Karpas-422 (cell line): Measurements from ENCODE around the gene ADIPOQ. TPM values are rescaled to one million over a fixed set of nuclear protein-coding genes. Genes with fewer than 3 reads are reported as not detected.
"Not testable (repeated sequence)": the region's sequence is repeated elsewhere in the genome, so short reads cannot be mapped to it uniquely, and the experiment has no call there.

ENCODE experiments used
- DNase-seq: peaks from one replicate; pipeline ENCODE4 v3.0.0-alpha.2; 2015
- H2AFZ ChIP-seq: fragments of 200-600 bp; sonication (generic); 2 replicates; pipeline ENCODE4 v1.6.1; 2014; ENCODE audit warnings: antibody characterized with exemption, low read length, mixed read lengths
- H3K27ac ChIP-seq: fragments of 200-600 bp; sonication (generic); 2 replicates; pipeline ENCODE4 v1.5.1; 2014; ENCODE audit warnings: mild to moderate bottlenecking, low read length, moderate library complexity
- H3K27me3 ChIP-seq: fragments of 200-600 bp; sonication (generic); 2 replicates; pipeline ENCODE4 v1.6.1; 2014; ENCODE audit warnings: low read length, mixed read lengths
- H3K36me3 ChIP-seq: fragments of 200-600 bp; sonication (generic); 2 replicates; pipeline ENCODE4 v1.6.1; 2014; ENCODE audit warnings: low read length, mixed read lengths; ENCODE audit not compliant: insufficient read depth
- H3K4me1 ChIP-seq: fragments of 200-600 bp; sonication (generic); 2 replicates; pipeline ENCODE4 v1.6.1; 2014; ENCODE audit warnings: mild to moderate bottlenecking, low read length, mixed read lengths
- H3K4me2 ChIP-seq: fragments of 200-600 bp; sonication (generic); 2 replicates; pipeline ENCODE4 v1.6.1; 2014; ENCODE audit warnings: low read length, low read depth, mild to moderate bottlenecking; ENCODE audit not compliant: poor library complexity, severe bottlenecking
- H3K4me3 ChIP-seq: fragments of 200-600 bp; sonication (generic); 2 replicates; pipeline ENCODE4 v1.5.1; 2014; ENCODE audit warnings: mild to moderate bottlenecking, antibody characterized with exemption, low read length, mixed read lengths
- H3K79me2 ChIP-seq: fragments of 200-600 bp; sonication (generic); 2 replicates; pipeline ENCODE4 v1.6.1; 2014; ENCODE audit warnings: mild to moderate bottlenecking, low read length, mixed read lengths
- H3K9ac ChIP-seq: fragments of 200-600 bp; sonication (generic); 2 replicates; pipeline ENCODE4 v1.6.0; 2014; ENCODE audit warnings: low read length
- H3K9me2 ChIP-seq: fragments of 200-600 bp; sonication (generic), shearing (Covaris generic); replicated peaks from 2 replicates; pipeline ENCODE4 v1.6.0; 2014; ENCODE audit warnings: mild to moderate bottlenecking, low read length, moderate library complexity; ENCODE audit not compliant: insufficient read depth
- H3K9me3 ChIP-seq: fragments of 300-700, 200-600 bp; sonication (generic); 2 replicates; pipeline ENCODE4 v1.6.1; 2014; ENCODE audit warnings: low read length, mixed read lengths
- H4K20me1 ChIP-seq: fragments of 200-600 bp; sonication (generic); 2 replicates; pipeline ENCODE4 v1.6.1; 2014; ENCODE audit warnings: mild to moderate bottlenecking, antibody characterized with exemption, low read length, low read depth; ENCODE audit not compliant: insufficient read depth
- total RNA-seq: library from RNA; depleted of rRNA; stranded (reverse); fragments of >200 nt; shearing (Covaris generic); gene quantifications from 2 replicates; pipeline ENCODE4 v1.2.3, GENCODE V29; 2014; ENCODE audit warnings: low replicate concordance

ADIPOQ gene
- total RNA-seq, 1 experiment from 2014 or later: not detected

DNA sequence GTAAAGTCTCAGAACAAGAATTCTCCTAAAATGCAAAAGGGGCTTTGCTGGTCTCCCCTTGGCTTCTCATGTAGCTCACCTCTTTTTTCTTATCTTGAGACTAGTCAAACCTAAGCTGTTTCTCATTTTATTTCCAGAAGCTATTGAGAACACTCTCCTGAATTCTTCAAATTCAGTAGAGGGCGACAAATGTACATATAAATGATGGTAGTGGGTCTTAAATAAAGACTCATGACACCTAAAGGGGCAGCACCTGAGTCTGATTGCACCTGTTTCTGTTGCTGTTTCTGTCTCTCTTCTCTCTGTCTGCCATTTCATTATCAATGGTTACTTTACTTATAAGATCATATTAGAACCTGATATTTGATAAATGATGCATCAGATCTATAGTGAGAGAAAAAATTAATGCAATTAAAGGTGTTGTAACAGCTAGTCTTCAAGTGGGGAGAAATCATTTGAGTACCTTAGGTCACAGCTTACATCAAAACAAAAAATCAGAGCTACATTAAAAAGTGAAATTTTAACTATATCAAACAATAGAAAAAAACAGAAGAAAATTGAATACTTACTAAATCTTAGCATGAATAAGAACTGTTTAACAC lies 7.0 kb downstream of the ADIPOQ start:
- peak; percentile 89 for DNase-seq

GRCh38 chr3:186851835-186852234 lies 9.3 kb downstream of the ADIPOQ start:
- not testable (repeated sequence) for DNase-seq

More for the DNA sequence above, 7.0 kb downstream of the ADIPOQ start:
- Histone ChIP-seq H2AFZ (no peak overlapping the region), H3K36me3 (no peaks in the 10 kb centered on the region), H3K9me3 (no peaks in the 10 kb centered on the region), H3K9me2 (no peaks in the 10 kb centered on the region), H3K4me2 (no peak overlapping the region), H3K4me1 (peaks cover 3% of the 10 kb centered on the region; the same call in 1 of the 2 replicates), H3K27ac (no peak overlapping the region), H3K79me2 (no peaks in the 10 kb centered on the region), H3K9ac (no peak overlapping the region), H4K20me1 (no peaks in the 10 kb centered on the region), H3K27me3 (no peaks in the 10 kb centered on the region), H3K4me3 (no peak overlapping the region)

GRCh38 chr3:186852994-186853393 lies 10.5 kb downstream of the ADIPOQ start:
- Histone ChIP-seq H3K9ac (no peak overlapping the region), H3K27ac (no peak overlapping the region), H2AFZ (no peak overlapping the region), H3K27me3 (no peaks in the 10 kb centered on the region), H3K36me3 (no peaks in the 10 kb centered on the region), H3K4me1 (peaks cover 3% of the 10 kb centered on the region; the same call in 1 of the 2 replicates), H3K9me2 (no peaks in the 10 kb centered on the region), H4K20me1 (no peaks in the 10 kb centered on the region), H3K4me3 (no peak overlapping the region), H3K4me2 (no peak overlapping the region), H3K9me3 (no peaks in the 10 kb centered on the region), H3K79me2 (no peaks in the 10 kb centered on the region)
- no peak for DNase-seq

More at GRCh38 chr3:186851835-186852234, 9.3 kb downstream of the ADIPOQ start:
- not testable (repeated sequence) for H3K9ac ChIP-seq, H3K4me1 ChIP-seq, H3K79me2 ChIP-seq, H3K9me2 ChIP-seq, H3K27me3 ChIP-seq, H2AFZ ChIP-seq, H3K9me3 ChIP-seq, H3K27ac ChIP-seq, H3K4me3 ChIP-seq, H3K4me2 ChIP-seq, H3K36me3 ChIP-seq, H4K20me1 ChIP-seq

DNA sequence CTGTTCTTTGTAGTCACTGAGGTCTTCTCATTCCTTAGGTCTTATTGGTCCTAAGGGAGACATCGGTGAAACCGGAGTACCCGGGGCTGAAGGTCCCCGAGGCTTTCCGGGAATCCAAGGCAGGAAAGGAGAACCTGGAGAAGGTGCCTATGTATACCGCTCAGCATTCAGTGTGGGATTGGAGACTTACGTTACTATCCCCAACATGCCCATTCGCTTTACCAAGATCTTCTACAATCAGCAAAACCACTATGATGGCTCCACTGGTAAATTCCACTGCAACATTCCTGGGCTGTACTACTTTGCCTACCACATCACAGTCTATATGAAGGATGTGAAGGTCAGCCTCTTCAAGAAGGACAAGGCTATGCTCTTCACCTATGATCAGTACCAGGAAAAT lies 11.6 kb downstream of the ADIPOQ start:
- Histone ChIP-seq H3K27me3 (no peaks in the 10 kb centered on the region), H3K4me1 (peaks cover 1% of the 10 kb centered on the region; the same call in 1 of the 2 replicates), H2AFZ (no peak overlapping the region), H3K79me2 (no peaks in the 10 kb centered on the region), H3K4me2 (no peak overlapping the region), H3K9me2 (no peaks in the 10 kb centered on the region), H3K36me3 (no peaks in the 10 kb centered on the region), H3K9ac (no peak overlapping the region), H3K9me3 (no peaks in the 10 kb centered on the region), H3K27ac (no peak overlapping the region), H3K4me3 (no peak overlapping the region), H4K20me1 (no peaks in the 10 kb centered on the region)
- no peak for DNase-seq

GRCh38 chr3:186854954-186855353 lies 12.4 kb downstream of the ADIPOQ start:
- Histone ChIP-seq H3K4me3 (no peak overlapping the region), H3K27ac (no peak overlapping the region), H4K20me1 (no peaks in the 10 kb centered on the region), H3K36me3 (no peaks in the 10 kb centered on the region), H3K9me2 (no peaks in the 10 kb centered on the region), H3K4me2 (no peak overlapping the region), H3K27me3 (no peaks in the 10 kb centered on the region), H2AFZ (no peak overlapping the region), H3K4me1 (no peaks in the 10 kb centered on the region), H3K9me3 (no peaks in the 10 kb centered on the region), H3K9ac (no peak overlapping the region), H3K79me2 (no peaks in the 10 kb centered on the region)
- no peak for DNase-seq

GRCh38 chr3:186857743-186858142 lies 15.2 kb downstream of the ADIPOQ start:
- H3K9ac ChIP-seq: no peak overlapping the region
- no peaks in the 10 kb centered on the region for H3K4me1 ChIP-seq

GRCh38 chr3:186865215-186865853 lies 22.8 kb downstream of the ADIPOQ start:
- H3K9ac ChIP-seq, H3K4me2 ChIP-seq, H3K79me2 ChIP-seq, H3K36me3 ChIP-seq, H3K4me1 ChIP-seq, DNase-seq, H3K27me3 ChIP-seq, H4K20me1 ChIP-seq, H2AFZ ChIP-seq, H3K9me2 ChIP-seq, H3K4me3 ChIP-seq, H3K9me3 ChIP-seq, H3K27ac ChIP-seq: not testable (repeated sequence)

More at GRCh38 chr3:186857743-186858142, 15.2 kb downstream of the ADIPOQ start:
- Histone ChIP-seq H3K4me3 (no peak overlapping the region), H3K27ac (no peak overlapping the region), H3K4me2 (no peak overlapping the region), H4K20me1 (no peaks in the 10 kb centered on the region), H2AFZ (no peak overlapping the region), H3K36me3 (no peaks in the 10 kb centered on the region), H3K9me2 (no peaks in the 10 kb centered on the region), H3K79me2 (no peaks in the 10 kb centered on the region), H3K9me3 (no peaks in the 10 kb centered on the region), H3K27me3 (no peaks in the 10 kb centered on the region)
- DNase-seq: no peak

DNA sequence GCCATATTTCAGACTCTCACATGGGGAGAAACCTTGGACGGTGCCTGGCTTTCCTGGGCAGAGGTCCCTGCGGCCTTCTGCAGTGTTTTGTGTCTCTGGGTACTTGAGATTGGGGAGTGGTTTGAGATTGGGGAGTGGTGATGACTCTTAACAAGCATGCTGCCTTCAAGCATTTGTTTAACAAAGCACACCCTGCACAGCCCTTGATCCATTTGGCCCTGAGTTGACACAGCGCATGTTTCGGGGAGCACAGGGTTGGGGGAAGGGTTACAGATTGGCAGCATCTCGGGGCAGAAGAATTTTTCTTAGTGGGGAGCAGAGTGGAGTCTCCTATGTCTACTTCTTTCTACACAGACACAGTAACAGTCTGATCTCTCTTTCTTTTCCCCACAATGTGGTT lies 23.6 kb downstream of the ADIPOQ start:
- H3K4me1 ChIP-seq, H3K27ac ChIP-seq, H3K4me3 ChIP-seq, H4K20me1 ChIP-seq, H3K79me2 ChIP-seq, H3K4me2 ChIP-seq, H2AFZ ChIP-seq, H3K9me2 ChIP-seq, H3K9ac ChIP-seq, DNase-seq, H3K27me3 ChIP-seq, H3K36me3 ChIP-seq, H3K9me3 ChIP-seq: not testable (repeated sequence)
